Astrocyte (in vitro differentiated cells and primary cell): ENCODE results near the gene FSTL4. TPM values are rescaled to one million over a fixed set of nuclear protein-coding genes. Genes with fewer than 3 reads are reported as not detected.

Experiments used
- DNase-seq: peaks from one replicate; pipeline ENCODE4 v3.0.0-alpha.2; 2010; ENCODE audit warnings: low read depth
- FAIRE-seq: peaks from 2 replicates; lab custom pipeline; 2011; peaks lifted over from hg19 to GRCh38; lab: Jason Lieb, UNC
- H2AFZ ChIP-seq: 2 replicates; pipeline ENCODE4 v1.6.0; 2012; ENCODE audit warnings: low read depth, low read length, inconsistent platforms
- H3K27ac ChIP-seq: 2 replicates; pipeline ENCODE4 v1.5.1; 2011; ENCODE audit warnings: low read depth, low read length, inconsistent platforms
- H3K27me3 ChIP-seq: 2 replicates; pipeline ENCODE4 v1.6.0; 2011; ENCODE audit warnings: low read length, inconsistent platforms; ENCODE audit not compliant: insufficient read depth
- H3K36me3 ChIP-seq: 2 replicates; pipeline ENCODE4 v1.5.1; 2011; ENCODE audit warnings: low read length, inconsistent platforms; ENCODE audit not compliant: insufficient read depth
- H3K4me1 ChIP-seq: 2 replicates; pipeline ENCODE4 v1.5.1; 2011; ENCODE audit warnings: low read length, inconsistent platforms; ENCODE audit not compliant: insufficient read depth
- H3K4me2 ChIP-seq: 2 replicates; pipeline ENCODE4 v1.6.0; 2012; ENCODE audit warnings: low read length, inconsistent platforms
- H3K4me3 ChIP-seq: 2 replicates; pipeline ENCODE4 v1.5.1; 2011; ENCODE audit warnings: low read depth, mild to moderate bottlenecking, low read length, inconsistent platforms; ENCODE audit not compliant: insufficient read depth
- H3K79me2 ChIP-seq: 2 replicates; pipeline ENCODE4 v1.6.0; 2012; ENCODE audit warnings: mild to moderate bottlenecking, low read length, inconsistent platforms; ENCODE audit not compliant: insufficient read depth
- H3K9ac ChIP-seq: 2 replicates; pipeline ENCODE4 v1.6.0; 2012; ENCODE audit warnings: mild to moderate bottlenecking, low read length, inconsistent platforms
- H3K9me3 ChIP-seq: 2 replicates; pipeline ENCODE4 v1.5.1; 2012; ENCODE audit warnings: low read depth, mild to moderate bottlenecking, low read length, inconsistent platforms; ENCODE audit not compliant: insufficient read depth
- H4K20me1 ChIP-seq: 2 replicates; pipeline ENCODE4 v1.6.0; 2012; ENCODE audit warnings: low read length, inconsistent platforms; ENCODE audit not compliant: insufficient read depth
- H3K27ac Mint-ChIP-seq: one replicate; pipeline ENCODE4 v1.8.0; 2021; ENCODE audit warnings: mild to moderate bottlenecking, mixed read lengths; ENCODE audit not compliant: unreplicated experiment
- H3K27me3 Mint-ChIP-seq: one replicate; pipeline ENCODE4 v1.8.0; 2021; ENCODE audit warnings: low read depth, mixed read lengths; ENCODE audit not compliant: unreplicated experiment
- H3K36me3 Mint-ChIP-seq: one replicate; pipeline ENCODE4 v1.8.0; 2021; ENCODE audit warnings: low read depth, mixed read lengths; ENCODE audit not compliant: unreplicated experiment
- H3K4me1 Mint-ChIP-seq: one replicate; pipeline ENCODE4 v1.8.0; 2021; ENCODE audit warnings: low read depth, mixed read lengths; ENCODE audit not compliant: unreplicated experiment
- H3K4me3 Mint-ChIP-seq: one replicate; pipeline ENCODE4 v1.8.0; 2021; ENCODE audit warnings: mild to moderate bottlenecking, moderate library complexity, mixed read lengths; ENCODE audit not compliant: unreplicated experiment
- H3K9me3 Mint-ChIP-seq: one replicate; pipeline ENCODE4 v1.8.0; 2021; ENCODE audit warnings: mild to moderate bottlenecking, mixed read lengths; ENCODE audit not compliant: unreplicated experiment
- EZH2 ChIP-seq: IDR thresholded peaks from 2 replicates; pipeline ENCODE4 v1.6.1; 2012; ENCODE audit warnings: mild to moderate bottlenecking, low read length, inconsistent platforms; ENCODE audit not compliant: insufficient read depth
- total RNA-seq: library from RNA; stranded (reverse); gene quantifications from 2 replicates; pipeline ENCODE4 v1.2.1, GENCODE V29; 2021
- TF ChIP-seq, protein P1 (sequence below): IDR thresholded peaks from 2 replicates; pipeline ENCODE4 v1.5.1; 2011; ENCODE audit warnings: low read depth, mild to moderate bottlenecking, inconsistent platforms, low read length, moderate library complexity; ENCODE audit not compliant: insufficient read depth

The FSTL4 gene
- total RNA-seq, 1 donor from 2014 or later: not detected

DNA sequence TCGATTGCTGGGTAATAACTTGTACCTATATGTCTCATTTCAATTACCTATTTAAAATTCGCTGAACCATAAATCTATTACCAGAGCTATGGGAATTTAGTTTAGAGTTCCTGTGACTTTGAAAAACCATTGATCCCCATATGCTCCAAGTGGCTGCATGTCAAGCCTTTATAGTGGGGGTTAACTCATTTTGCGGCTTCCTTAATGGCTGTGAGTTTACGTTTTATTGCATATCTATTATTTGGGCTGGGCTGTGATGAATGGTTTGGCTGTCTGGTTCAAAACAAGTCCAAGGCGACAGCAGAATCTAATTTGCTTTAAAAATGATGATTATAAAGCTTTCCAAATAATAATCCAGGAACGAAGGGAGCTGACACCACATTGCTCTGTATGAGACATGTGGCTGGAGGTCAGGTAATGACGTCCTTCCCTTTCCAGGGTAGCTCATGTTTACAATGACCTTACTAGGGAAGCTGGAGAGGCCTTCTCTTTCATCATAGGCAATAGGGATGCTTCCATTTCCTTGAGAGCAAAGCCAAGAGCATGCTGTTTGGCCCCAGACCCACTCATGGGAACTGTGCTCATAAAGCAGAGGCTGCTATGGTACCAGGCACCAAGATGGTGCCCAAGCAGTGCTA is 302.2 kb downstream of the FSTL4 start:
- no peaks in the 10 kb centered on the region for H3K36me3 Mint-ChIP-seq
- no peaks in the 10 kb centered on the region for H3K4me1 Mint-ChIP-seq
- Histone ChIP-seq H3K27me3 (peaks cover 13% of the 10 kb centered on the region), H4K20me1 (no peaks in the 10 kb centered on the region), H3K4me2 (no peak overlapping the region), H3K36me3 (no peaks in the 10 kb centered on the region), H2AFZ (no peak overlapping the region), H3K27ac (no peak overlapping the region), H3K9ac (no peak overlapping the region), H3K79me2 (no peaks in the 10 kb centered on the region), H3K4me1 (no peaks in the 10 kb centered on the region), H3K4me3 (no peak overlapping the region), H3K9me3 (no peaks in the 10 kb centered on the region)
- TF ChIP-seq EZH2: no peak
- TF ChIP-seq, protein P1, sequence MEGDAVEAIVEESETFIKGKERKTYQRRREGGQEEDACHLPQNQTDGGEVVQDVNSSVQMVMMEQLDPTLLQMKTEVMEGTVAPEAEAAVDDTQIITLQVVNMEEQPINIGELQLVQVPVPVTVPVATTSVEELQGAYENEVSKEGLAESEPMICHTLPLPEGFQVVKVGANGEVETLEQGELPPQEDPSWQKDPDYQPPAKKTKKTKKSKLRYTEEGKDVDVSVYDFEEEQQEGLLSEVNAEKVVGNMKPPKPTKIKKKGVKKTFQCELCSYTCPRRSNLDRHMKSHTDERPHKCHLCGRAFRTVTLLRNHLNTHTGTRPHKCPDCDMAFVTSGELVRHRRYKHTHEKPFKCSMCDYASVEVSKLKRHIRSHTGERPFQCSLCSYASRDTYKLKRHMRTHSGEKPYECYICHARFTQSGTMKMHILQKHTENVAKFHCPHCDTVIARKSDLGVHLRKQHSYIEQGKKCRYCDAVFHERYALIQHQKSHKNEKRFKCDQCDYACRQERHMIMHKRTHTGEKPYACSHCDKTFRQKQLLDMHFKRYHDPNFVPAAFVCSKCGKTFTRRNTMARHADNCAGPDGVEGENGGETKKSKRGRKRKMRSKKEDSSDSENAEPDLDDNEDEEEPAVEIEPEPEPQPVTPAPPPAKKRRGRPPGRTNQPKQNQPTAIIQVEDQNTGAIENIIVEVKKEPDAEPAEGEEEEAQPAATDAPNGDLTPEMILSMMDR: no peak
- H3K9me3 Mint-ChIP-seq: peaks cover 1% of the 10 kb centered on the region
- no peak for FAIRE-seq
- H3K27ac Mint-ChIP-seq: no peak overlapping the region
- peaks cover 35% of the 10 kb centered on the region for H3K27me3 Mint-ChIP-seq
- no peak for DNase-seq
- no peak overlapping the region for H3K4me3 Mint-ChIP-seq

DNA sequence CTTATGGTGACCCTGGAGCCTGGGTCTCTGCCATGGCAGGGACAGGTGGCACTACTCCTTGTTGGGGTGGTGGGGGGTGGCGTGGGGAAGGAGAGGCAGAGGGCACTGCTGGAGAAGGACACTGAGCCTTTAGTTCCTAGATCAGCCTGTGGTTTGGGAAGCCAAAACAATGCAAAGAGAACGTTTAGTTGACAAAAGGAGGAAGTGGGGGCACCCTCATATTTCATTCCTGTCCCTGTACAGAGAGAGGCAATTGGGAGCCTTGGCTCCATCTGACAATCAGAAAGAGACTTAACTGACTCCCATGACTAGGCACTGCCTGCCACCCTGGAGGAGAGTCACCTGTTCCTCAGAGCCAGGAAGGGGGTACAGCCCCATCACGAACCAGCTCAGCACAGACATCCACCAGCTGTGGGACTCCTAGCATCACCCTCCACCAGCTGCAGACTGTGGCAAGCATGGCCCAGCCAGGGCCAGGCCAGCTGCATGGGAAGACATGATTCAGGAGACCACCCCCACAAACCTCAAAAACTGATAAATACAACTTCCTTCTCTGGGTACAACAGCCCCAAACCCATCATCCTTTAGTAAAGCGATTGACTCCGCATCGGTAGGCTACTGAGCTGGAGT is 303.1 kb downstream of the FSTL4 start:
- H2AFZ ChIP-seq: no peak overlapping the region
- DNase-seq: no peak
- peaks cover 13% of the 10 kb centered on the region for H3K27me3 ChIP-seq
- no peaks in the 10 kb centered on the region for H3K4me1 Mint-ChIP-seq
- no peak overlapping the region for H3K27ac Mint-ChIP-seq
- peaks cover 41% of the 10 kb centered on the region for H3K27me3 Mint-ChIP-seq
- H3K4me2 ChIP-seq: no peak overlapping the region
- no peaks in the 10 kb centered on the region for H3K36me3 Mint-ChIP-seq
- H3K9me3 Mint-ChIP-seq: peaks cover 1% of the 10 kb centered on the region
- H3K27ac ChIP-seq: no peak overlapping the region
- no peaks in the 10 kb centered on the region for H3K9me3 ChIP-seq
- no peak for FAIRE-seq
- no peak for TF ChIP-seq EZH2
- TF ChIP-seq, protein P1: no peak
- H3K4me3 Mint-ChIP-seq: no peak overlapping the region
- no peaks in the 10 kb centered on the region for H3K79me2 ChIP-seq
- no peaks in the 10 kb centered on the region for H4K20me1 ChIP-seq
- no peaks in the 10 kb centered on the region for H3K36me3 ChIP-seq
- no peak overlapping the region for H3K9ac ChIP-seq
- H3K4me1 ChIP-seq: no peaks in the 10 kb centered on the region
- H3K4me3 ChIP-seq: no peak overlapping the region

GRCh38 chr5:133307275-133307674 is 305.1 kb downstream of the FSTL4 start:
- H3K4me3 Mint-ChIP-seq: no peak overlapping the region
- H3K4me2 ChIP-seq: no peak overlapping the region
- no peaks in the 10 kb centered on the region for H3K4me1 Mint-ChIP-seq

More at GRCh38 chr5:133307275-133307674, 305.1 kb downstream of the FSTL4 start:
- Mint-ChIP-seq H3K27ac (no peak overlapping the region), H3K27me3 (peaks cover 52% of the 10 kb centered on the region), H3K36me3 (no peaks in the 10 kb centered on the region), H3K9me3 (peaks cover 1% of the 10 kb centered on the region)
- no peak overlapping the region for H3K4me3 ChIP-seq
- H3K36me3 ChIP-seq: no peaks in the 10 kb centered on the region
- H3K9ac ChIP-seq: no peak overlapping the region
- H3K27ac ChIP-seq: no peak overlapping the region
- no peak for DNase-seq
- TF ChIP-seq EZH2: no peak
- TF ChIP-seq, protein P1: no peak
- H4K20me1 ChIP-seq: no peaks in the 10 kb centered on the region
- H3K9me3 ChIP-seq: no peaks in the 10 kb centered on the region
- H3K79me2 ChIP-seq: no peaks in the 10 kb centered on the region
- FAIRE-seq: no peak
- no peak overlapping the region for H2AFZ ChIP-seq
- no peaks in the 10 kb centered on the region for H3K4me1 ChIP-seq
- peaks cover 21% of the 10 kb centered on the region for H3K27me3 ChIP-seq
